Measurements from ENCODE around the gene OTC. TPM values are rescaled to one million over a fixed set of nuclear protein-coding genes. Genes with fewer than 3 reads are reported as not detected.

The OTC gene
- total RNA-seq, 2 experiments from 2014 or later: not detected

DNA sequence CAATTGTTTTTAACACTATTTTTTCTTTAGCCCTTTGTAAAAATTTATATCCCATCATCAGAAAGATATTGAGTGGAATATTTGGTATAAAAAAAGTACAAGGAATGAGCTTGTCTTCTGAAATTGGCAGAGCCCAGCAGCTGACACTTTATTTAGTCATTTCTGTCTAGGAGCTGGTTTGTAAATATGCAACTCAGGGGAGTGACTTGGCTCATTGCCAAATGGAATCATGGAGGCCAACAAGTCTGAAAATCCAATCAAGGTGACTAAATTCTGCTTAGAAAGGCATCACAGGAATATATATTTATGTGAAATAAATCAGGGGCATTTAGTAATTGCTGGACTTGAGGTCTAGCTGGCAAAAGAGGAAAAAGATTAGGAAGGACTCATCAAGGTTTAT is 74.4 kb downstream of the OTC start:
- intact Hi-C loops (cut with micrococcal nuclease; ENCODE audit: unreplicated experiment): no loop called here
- Histone ChIP-seq H3K9me3 (ENCODE audit: low read length) (no peaks in the 10 kb centered on the region), H2AFZ (ENCODE audit: low read length) (no peak overlapping the region), H3K4me1 (ENCODE audit: insufficient read depth, low read length, poor library complexity, severe bottlenecking) (no peaks in the 10 kb centered on the region), H4K20me1 (ENCODE audit: insufficient read depth, low read length) (no peaks in the 10 kb centered on the region), H3K27ac (ENCODE audit: low read depth, low read length, poor library complexity, severe bottlenecking) (no peak overlapping the region), H3K9me2 (ENCODE audit: insufficient read depth, low read length) (no peaks in the 10 kb centered on the region), H3K79me2 (ENCODE audit: insufficient read depth, low read depth, low read length) (no peaks in the 10 kb centered on the region), H3K36me3 (ENCODE audit: insufficient read depth, low read length) (no peaks in the 10 kb centered on the region), H3K4me2 (ENCODE audit: low read length) (no peak overlapping the region), H3K4me3 (ENCODE audit: low read depth, low read length, poor library complexity, severe bottlenecking) (no peak overlapping the region)
- no peak for DNase-seq (ENCODE audit: low spot score)
- POLR2A ChIA-PET: no interaction called here
- TF ChIP-seq EZH2phosphoT487 (IDR thresholded peaks at IDR 0.05; ENCODE audit: borderline replicate concordance, low read depth, low read length): no peak
- TF ChIP-seq, protein P1, sequence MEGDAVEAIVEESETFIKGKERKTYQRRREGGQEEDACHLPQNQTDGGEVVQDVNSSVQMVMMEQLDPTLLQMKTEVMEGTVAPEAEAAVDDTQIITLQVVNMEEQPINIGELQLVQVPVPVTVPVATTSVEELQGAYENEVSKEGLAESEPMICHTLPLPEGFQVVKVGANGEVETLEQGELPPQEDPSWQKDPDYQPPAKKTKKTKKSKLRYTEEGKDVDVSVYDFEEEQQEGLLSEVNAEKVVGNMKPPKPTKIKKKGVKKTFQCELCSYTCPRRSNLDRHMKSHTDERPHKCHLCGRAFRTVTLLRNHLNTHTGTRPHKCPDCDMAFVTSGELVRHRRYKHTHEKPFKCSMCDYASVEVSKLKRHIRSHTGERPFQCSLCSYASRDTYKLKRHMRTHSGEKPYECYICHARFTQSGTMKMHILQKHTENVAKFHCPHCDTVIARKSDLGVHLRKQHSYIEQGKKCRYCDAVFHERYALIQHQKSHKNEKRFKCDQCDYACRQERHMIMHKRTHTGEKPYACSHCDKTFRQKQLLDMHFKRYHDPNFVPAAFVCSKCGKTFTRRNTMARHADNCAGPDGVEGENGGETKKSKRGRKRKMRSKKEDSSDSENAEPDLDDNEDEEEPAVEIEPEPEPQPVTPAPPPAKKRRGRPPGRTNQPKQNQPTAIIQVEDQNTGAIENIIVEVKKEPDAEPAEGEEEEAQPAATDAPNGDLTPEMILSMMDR (conservative IDR thresholded peaks at IDR 0.05; ENCODE audit: low read length): no peak
- no TSS peak for BruUV-seq (replicated peaks)
- CTCF ChIA-PET (ENCODE audit: unreplicated experiment): no interaction called here

DNA sequence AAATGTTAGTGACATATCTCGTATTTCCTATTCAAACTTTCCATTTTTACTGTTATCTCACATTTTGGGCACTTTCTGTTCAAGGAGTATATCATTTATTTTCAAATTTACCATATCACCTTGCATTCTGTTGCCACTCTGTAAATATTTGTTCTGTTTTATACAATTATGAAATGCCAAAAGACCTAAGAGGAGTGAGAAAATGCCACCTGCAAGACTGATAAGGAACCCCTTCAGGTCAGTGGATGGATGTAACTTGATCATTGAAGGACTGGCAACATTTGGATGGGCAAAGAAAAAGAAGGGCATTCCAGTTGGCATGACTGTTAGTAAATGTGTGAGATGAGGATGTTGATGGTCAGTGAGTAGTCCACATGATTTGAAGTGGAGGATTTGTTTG is 79.1 kb downstream of the OTC start:
- no peaks in the 10 kb centered on the region for H3K4me1 ChIP-seq (ENCODE audit: insufficient read depth, low read length, poor library complexity, severe bottlenecking)
- no peaks in the 10 kb centered on the region for H3K79me2 ChIP-seq (ENCODE audit: insufficient read depth, low read depth, low read length)
- TF ChIP-seq, protein P1 (conservative IDR thresholded peaks at IDR 0.05; ENCODE audit: low read length): no peak
- no peak for TF ChIP-seq EZH2phosphoT487 (IDR thresholded peaks at IDR 0.05; ENCODE audit: borderline replicate concordance, low read depth, low read length)
- ChIA-PET POLR2A (no interaction called here), CTCF (ENCODE audit: unreplicated experiment) (no interaction called here)
- H3K4me3 ChIP-seq (ENCODE audit: low read depth, low read length, poor library complexity, severe bottlenecking): no peak overlapping the region
- intact Hi-C loops (cut with micrococcal nuclease; ENCODE audit: unreplicated experiment): no loop called here
- no peaks in the 10 kb centered on the region for H3K36me3 ChIP-seq (ENCODE audit: insufficient read depth, low read length)
- BruUV-seq (replicated peaks): no TSS peak
- no peaks in the 10 kb centered on the region for H4K20me1 ChIP-seq (ENCODE audit: insufficient read depth, low read length)
- DNase-seq (ENCODE audit: low spot score): no peak
- H3K4me2 ChIP-seq (ENCODE audit: low read length): no peak overlapping the region
- no peak overlapping the region for H2AFZ ChIP-seq (ENCODE audit: low read length)
- no peak overlapping the region for H3K27ac ChIP-seq (ENCODE audit: low read depth, low read length, poor library complexity, severe bottlenecking)
- H3K9me3 ChIP-seq (ENCODE audit: low read length): no peaks in the 10 kb centered on the region
- H3K9me2 ChIP-seq (ENCODE audit: insufficient read depth, low read length): no peaks in the 10 kb centered on the region

DNA sequence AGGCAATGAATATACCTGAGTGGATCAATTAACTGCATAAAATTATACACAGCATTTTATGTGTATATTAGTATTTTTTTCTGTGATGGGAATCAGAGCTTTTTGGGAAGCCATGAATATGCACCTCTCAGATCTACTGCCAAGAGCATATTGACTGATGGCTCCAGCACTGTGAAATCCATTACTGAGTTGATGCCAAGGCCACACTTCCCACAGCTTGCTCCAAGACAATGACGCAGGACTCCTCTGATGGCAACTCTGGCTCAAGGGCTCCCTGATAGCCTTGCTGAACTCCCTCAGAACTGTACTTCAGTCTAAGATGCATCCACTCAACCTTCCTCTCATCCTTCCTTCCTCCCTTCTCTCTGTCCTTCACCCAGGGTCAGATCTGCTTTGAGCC is 82.7 kb downstream of the OTC start:
- intact Hi-C loops (cut with micrococcal nuclease; ENCODE audit: unreplicated experiment): no loop called here
- POLR2A ChIA-PET: no interaction called here
- Histone ChIP-seq H3K79me2 (ENCODE audit: insufficient read depth, low read depth, low read length) (no peaks in the 10 kb centered on the region), H3K4me1 (ENCODE audit: insufficient read depth, low read length, poor library complexity, severe bottlenecking) (no peaks in the 10 kb centered on the region), H3K36me3 (ENCODE audit: insufficient read depth, low read length) (no peaks in the 10 kb centered on the region), H3K4me3 (ENCODE audit: low read depth, low read length, poor library complexity, severe bottlenecking) (no peak overlapping the region), H4K20me1 (ENCODE audit: insufficient read depth, low read length) (no peaks in the 10 kb centered on the region), H3K9me3 (ENCODE audit: low read length) (no peaks in the 10 kb centered on the region), H2AFZ (ENCODE audit: low read length) (no peak overlapping the region), H3K27ac (ENCODE audit: low read depth, low read length, poor library complexity, severe bottlenecking) (no peak overlapping the region), H3K4me2 (ENCODE audit: low read length) (no peak overlapping the region), H3K9me2 (ENCODE audit: insufficient read depth, low read length) (no peaks in the 10 kb centered on the region)
- DNase-seq (ENCODE audit: low spot score): no peak
- CTCF ChIA-PET (ENCODE audit: unreplicated experiment): no interaction called here
- BruUV-seq (replicated peaks): no TSS peak
- TF ChIP-seq, protein P1 (conservative IDR thresholded peaks at IDR 0.05; ENCODE audit: low read length): no peak
- no peak for TF ChIP-seq EZH2phosphoT487 (IDR thresholded peaks at IDR 0.05; ENCODE audit: borderline replicate concordance, low read depth, low read length)

All from OCI-LY7 (cell line).